ENCODE data around the gene MTA1. TPM values are rescaled to one million over a fixed set of nuclear protein-coding genes. Genes with fewer than 3 reads are reported as not detected.
A peak's percentile ranks its signal among the peaks of the same experiment; 100 is the strongest.

The MTA1 gene
- 118 TPM for total RNA-seq

DNA sequence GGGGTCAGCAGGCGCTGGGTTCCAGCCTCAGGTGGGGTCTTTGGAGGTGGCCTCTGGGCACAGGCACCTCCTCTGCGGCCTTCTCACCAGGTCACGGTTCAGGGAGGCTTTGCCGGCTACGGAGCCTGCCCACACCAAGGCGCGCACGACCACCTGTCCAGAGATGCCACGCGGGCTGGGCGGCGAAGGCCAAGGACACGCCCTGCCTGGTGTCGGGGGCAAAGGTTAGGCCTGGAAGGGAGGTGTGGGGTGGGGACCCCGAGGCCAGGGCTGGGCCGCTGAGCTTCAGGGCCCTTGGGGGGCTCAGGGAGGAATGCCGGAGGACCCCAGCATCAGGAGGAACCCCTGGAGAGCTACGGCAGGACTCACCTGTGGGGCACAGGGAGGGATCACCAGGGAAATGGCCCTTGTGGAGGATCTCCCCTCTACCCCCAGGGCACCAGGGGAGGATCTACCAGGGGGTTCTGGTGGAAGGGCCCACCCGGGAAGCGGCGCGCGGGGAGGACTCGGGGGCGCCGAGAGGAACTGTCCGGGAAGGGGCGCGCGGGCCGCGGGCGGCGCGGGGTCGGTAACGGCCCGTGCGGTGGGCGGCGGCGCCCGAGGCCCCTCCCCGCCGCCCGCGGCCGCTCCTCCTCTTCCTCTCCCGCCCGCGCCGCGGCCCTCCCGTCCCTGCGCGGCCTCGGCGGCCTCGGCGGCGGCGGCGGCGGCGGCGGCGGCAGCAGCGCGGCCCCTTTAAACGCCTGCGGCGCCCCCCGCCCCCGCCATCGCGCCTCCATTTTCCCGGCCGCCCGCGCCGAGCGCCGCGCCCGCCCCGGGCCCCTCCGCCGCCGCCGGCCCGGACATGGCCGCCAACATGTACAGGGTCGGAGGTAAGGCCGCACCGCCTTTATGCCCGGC, at the start of gene MTA1:
MTA1 (plus strand) TSS at position 633 of the 897 bp plus-strand sequence; CDS start at position 842, 209 bp downstream.
- intact Hi-C loops (cut with DNase I): loop anchor here (2.0 to 10.0 kb wide), 3 partner anchors 61 to 175 kb away; partner anchors contain the start of genes BTBD6 and TEDC1
- peaks cover 10 to 29% of the 10 kb centered on the region in 2 donors for H3K4me1 ChIP-seq
- no peak for TF ChIP-seq CTCF (IDR thresholded peaks at IDR 0.05)
- no peaks in the 10 kb centered on the region for H3K36me3 ChIP-seq
- H3K9me3 ChIP-seq: no peaks in the 10 kb centered on the region
- no peaks in the 10 kb centered on the region for H3K27me3 ChIP-seq
- no peak for DNase-seq (ENCODE audit: low spot score in 2 of 2)
- H3K27ac ChIP-seq: peak within 1 kb of the TSS; percentile 65 to 66
- peak within 1 kb of the TSS; percentile 70 to 88 for H3K4me3 ChIP-seq

DNA sequence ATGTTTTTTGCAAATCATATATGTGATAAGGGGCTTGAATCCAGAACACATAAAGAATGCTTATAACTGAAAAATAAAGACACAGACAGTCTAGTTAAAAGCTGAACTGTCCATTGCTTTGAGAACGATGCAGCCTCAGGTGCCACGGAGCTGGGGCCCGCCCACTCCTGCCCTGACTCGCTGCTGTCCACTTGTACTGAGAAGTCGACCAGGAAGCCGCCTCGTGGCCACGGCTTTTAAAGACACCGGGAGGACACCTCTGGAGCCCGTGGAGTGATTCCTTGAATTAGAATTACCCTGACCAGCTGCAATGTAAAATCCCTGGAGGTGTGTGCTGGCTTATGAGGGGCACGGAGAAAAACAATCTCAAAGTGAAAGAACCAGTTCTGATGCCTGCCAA, 45.2 kb upstream of the MTA1 start:
- intact Hi-C loops (cut with DNase I): no loop called here
- H3K9me3 ChIP-seq: no peaks in the 10 kb centered on the region
- no peak overlapping the region for H3K27ac ChIP-seq
- no peaks in the 10 kb centered on the region for H3K27me3 ChIP-seq
- peaks cover 6 to 10% of the 10 kb centered on the region in 2 donors for H3K36me3 ChIP-seq
- H3K4me1 ChIP-seq: no peaks in the 10 kb centered on the region
- DNase-seq (ENCODE audit: low spot score in 2 of 2): no peak
- H3K4me3 ChIP-seq: no peak overlapping the region
- TF ChIP-seq CTCF (IDR thresholded peaks at IDR 0.05): no peak

GRCh38 chr14:105375635-105376057, 44.0 kb upstream of the MTA1 start:
- Histone ChIP-seq H3K27me3 (no peaks in the 10 kb centered on the region), H3K36me3 (peaks cover 4 to 11% of the 10 kb centered on the region in 2 donors), H3K9me3 (no peaks in the 10 kb centered on the region), H3K4me1 (no peaks in the 10 kb centered on the region), H3K27ac (no peak overlapping the region), H3K4me3 (no peak overlapping the region)
- intact Hi-C loops (cut with DNase I): no loop called here
- DNase-seq (ENCODE audit: low spot score in 2 of 2): no peak
- no peak for TF ChIP-seq CTCF (IDR thresholded peaks at IDR 0.05)

GRCh38 chr14:105376521-105377440, 42.8 kb upstream of the MTA1 start:
- DNase-seq (ENCODE audit: low spot score in 2 of 2): no peak
- intact Hi-C loops (cut with DNase I): no loop called here
- H3K4me3 ChIP-seq: no peak overlapping the region
- no peak for TF ChIP-seq CTCF (IDR thresholded peaks at IDR 0.05)
- peaks cover 0 to 22% of the 10 kb centered on the region in 2 donors for H3K36me3 ChIP-seq
- no peaks in the 10 kb centered on the region for H3K27me3 ChIP-seq
- H3K4me1 ChIP-seq: no peaks in the 10 kb centered on the region
- H3K9me3 ChIP-seq: no peaks in the 10 kb centered on the region
- H3K27ac ChIP-seq: no peak overlapping the region

DNA sequence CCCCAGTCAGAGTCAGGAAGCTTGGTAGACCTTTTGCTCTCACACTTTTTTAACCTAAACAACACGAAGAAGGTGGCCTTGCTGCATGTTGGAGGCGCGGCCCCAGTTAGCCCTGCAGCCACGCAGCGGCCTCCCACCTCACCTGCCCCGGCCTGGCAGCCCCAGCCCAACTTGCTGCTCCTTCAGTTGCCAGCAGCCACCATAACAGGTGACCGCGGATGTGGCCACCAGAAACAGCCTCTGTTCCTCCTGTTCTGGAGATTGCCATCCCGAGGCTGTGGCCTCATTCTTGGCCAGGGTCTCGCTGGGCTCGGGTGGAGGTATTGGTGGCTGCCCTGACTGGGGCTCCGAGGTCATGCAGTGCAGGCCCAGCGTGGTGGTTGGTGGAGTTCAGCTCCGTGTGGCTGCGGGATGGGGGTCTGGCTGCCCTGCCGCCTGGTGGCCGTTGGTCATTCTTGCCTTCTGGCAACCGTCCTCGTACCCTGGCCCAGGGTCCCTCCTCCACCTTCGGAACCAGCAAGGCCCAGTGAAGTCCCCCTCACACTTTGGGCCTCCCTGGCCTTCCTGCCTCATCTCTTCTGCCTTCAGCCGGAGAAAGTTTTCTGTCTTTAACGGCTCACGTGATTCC, 42.0 kb upstream of the MTA1 start:
- Histone ChIP-seq H3K9me3 (no peaks in the 10 kb centered on the region), H3K36me3 (peaks cover 4 to 29% of the 10 kb centered on the region in 2 donors), H3K27ac (no peak overlapping the region), H3K4me3 (no peak overlapping the region), H3K4me1 (no peaks in the 10 kb centered on the region), H3K27me3 (no peaks in the 10 kb centered on the region)
- DNase-seq (ENCODE audit: low spot score in 2 of 2): no peak
- no peak for TF ChIP-seq CTCF (IDR thresholded peaks at IDR 0.05)
- intact Hi-C loops (cut with DNase I): no loop called here
